Testis (tissue), 2 donors: Measurements from ENCODE around the gene MPPED1.

Experiments used
- POLR2A ChIP-seq: fragments of 450-650 bp; IDR thresholded peaks from one replicate; pipeline ENCODE4 v1.6.1; 2017; ENCODE audit warnings: antibody characterized with exemption, mild to moderate bottlenecking, moderate library complexity
- TF ChIP-seq, protein P1 (sequence below), 3 experiments: fragments of 450-650 bp in 2 of 3; fragments of 200-600 bp in 1 of 3; sonication (generic) in 1 of 3; IDR thresholded peaks; one replicate each; pipeline ENCODE4 v1.5.1; 2016 to 2019; ENCODE audit warnings: antibody characterized with exemption in 3 of 3, mild to moderate bottlenecking in 2 of 3, moderate library complexity in 1 of 3

DNA sequence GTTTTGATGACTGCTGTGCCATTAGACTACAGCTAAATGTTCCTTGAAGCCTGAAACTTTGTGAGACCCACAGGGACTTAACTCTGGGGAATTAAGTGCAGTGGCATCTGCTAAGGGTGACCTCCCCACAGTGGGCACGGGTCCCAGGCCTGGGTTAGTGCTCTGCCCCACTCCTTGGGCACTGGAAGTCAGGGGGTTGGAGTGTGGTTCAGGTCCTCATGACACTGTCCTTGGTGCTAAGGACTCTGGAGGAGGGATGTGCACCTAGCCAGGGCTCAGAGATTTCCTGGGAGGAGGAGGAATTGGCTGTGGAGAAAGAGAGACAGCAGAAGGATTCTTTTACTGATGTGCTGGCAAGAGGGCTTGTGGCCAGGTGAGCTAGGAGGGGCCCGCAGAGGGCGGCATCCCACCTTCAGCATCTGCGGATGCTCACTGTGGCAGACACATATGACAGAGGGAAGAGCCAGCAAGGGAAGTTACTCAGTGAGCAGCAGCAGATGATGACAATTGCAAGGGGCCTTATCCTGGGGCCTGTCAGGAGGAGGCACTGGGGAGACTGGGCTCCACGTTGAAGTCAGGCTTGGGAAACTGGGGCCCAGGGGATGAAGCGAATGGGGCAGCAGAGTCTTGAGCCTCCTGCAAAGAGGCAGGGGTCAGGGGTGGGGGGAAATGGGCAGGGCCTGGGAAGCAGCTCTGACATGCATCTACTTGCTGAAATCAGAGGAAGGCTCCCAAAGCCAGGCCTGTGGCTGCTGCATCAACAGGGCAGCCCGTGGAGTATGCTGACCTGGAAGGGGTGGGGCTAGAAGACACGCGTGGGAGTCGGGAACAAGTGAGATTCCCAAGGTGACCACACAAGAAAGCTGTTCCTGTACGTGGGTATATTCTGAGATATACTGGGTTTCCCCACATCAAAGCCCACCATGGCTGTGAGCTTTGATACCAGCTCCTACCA, 144.0 kb downstream of the MPPED1 start:
- TF ChIP-seq, protein P1, sequence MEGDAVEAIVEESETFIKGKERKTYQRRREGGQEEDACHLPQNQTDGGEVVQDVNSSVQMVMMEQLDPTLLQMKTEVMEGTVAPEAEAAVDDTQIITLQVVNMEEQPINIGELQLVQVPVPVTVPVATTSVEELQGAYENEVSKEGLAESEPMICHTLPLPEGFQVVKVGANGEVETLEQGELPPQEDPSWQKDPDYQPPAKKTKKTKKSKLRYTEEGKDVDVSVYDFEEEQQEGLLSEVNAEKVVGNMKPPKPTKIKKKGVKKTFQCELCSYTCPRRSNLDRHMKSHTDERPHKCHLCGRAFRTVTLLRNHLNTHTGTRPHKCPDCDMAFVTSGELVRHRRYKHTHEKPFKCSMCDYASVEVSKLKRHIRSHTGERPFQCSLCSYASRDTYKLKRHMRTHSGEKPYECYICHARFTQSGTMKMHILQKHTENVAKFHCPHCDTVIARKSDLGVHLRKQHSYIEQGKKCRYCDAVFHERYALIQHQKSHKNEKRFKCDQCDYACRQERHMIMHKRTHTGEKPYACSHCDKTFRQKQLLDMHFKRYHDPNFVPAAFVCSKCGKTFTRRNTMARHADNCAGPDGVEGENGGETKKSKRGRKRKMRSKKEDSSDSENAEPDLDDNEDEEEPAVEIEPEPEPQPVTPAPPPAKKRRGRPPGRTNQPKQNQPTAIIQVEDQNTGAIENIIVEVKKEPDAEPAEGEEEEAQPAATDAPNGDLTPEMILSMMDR (IDR thresholded peaks at IDR 0.05) = no peak
- TF ChIP-seq POLR2A = no peak
